GM12892 (cell line): ENCODE data around the gene CA12.

ENCODE experiments used
- POLR2A ChIP-seq: IDR thresholded peaks from 2 replicates; pipeline ENCODE4 v1.6.1; 2011; ENCODE audit warnings: low read depth, low read length, control low read depth
- POLR2AphosphoS5 ChIP-seq: IDR thresholded peaks from 2 replicates; pipeline ENCODE4 v1.6.1; 2011; ENCODE audit warnings: low read depth, low read length, control low read depth
- TAF1 ChIP-seq: IDR thresholded peaks from 2 replicates; pipeline ENCODE4 v1.6.1; 2011; ENCODE audit warnings: low read depth, mild to moderate bottlenecking, control low read depth, low read length, borderline replicate concordance

DNA sequence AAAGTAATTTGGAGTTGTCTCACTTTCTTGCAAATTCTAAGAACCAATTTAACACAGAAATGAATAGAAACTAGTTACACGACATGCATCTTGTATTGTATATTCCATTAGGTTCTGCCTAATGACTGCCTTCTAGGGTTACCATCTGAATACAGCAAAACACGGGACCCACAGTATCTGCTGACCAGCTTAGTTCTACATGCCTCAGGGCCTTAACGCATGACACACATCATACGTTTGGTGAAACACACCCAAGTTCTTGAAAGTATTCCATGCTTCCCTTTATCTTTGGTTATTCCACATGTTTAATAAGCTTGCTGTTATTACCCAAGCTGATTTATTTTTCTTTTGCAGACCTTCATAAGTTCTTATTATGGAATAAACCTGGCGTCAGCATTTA is 76.4 kb downstream of the CA12 start:
- no peak for TF ChIP-seq POLR2AphosphoS5
- TF ChIP-seq POLR2A, result no peak
- TF ChIP-seq TAF1, result no peak
